A549 (cell line): ENCODE measurements around the gene SPINK4.

Experiments used
- CEBPB ChIP-seq, 2 experiments: fragments of >200 bp in 1 of 2; sonication (Bioruptor Twin) in 1 of 2; formaldehyde crosslinking in 1 of 2; IDR thresholded peaks; 2 replicates each; pipeline ENCODE4 v1.6.1; 2012 to 2016
- CHD4 ChIP-seq: fragments of 200-600 bp; sonication (generic); IDR thresholded peaks from 2 replicates; pipeline ENCODE4 v1.6.1; 2016; ENCODE audit warnings: antibody characterized with exemption, mild to moderate bottlenecking, borderline replicate concordance
- HOXB5 ChIP-seq: fragments of 250-450 bp; sonication (Bioruptor Pico); IDR thresholded peaks from 2 replicates; pipeline ENCODE4 v1.5.0; 2020; ENCODE audit warnings: mild to moderate bottlenecking, moderate library complexity
- JUNB ChIP-seq: fragments of >200 bp; sonication (Bioruptor Twin); formaldehyde crosslinking; IDR thresholded peaks from 2 replicates; pipeline ENCODE4 v1.6.1; 2016
- NR3C1 ChIP-seq: fragments of >200 bp; sonication (Bioruptor Twin); formaldehyde crosslinking; IDR thresholded peaks from 3 replicates; pipeline ENCODE4 v1.6.1; 2017
- POLR2A ChIP-seq: IDR thresholded peaks from 2 replicates; pipeline ENCODE4 v1.6.1; 2012; ENCODE audit warnings: mild to moderate bottlenecking, low read length
- RAD21 ChIP-seq, 2 experiments: fragments of >200 bp in 1 of 2; sonication (Bioruptor Twin) in 1 of 2; formaldehyde crosslinking in 1 of 2; IDR thresholded peaks in 1 of 2; conservative IDR thresholded peaks in 1 of 2; 2 replicates in 1 of 2; 3 replicates in 1 of 2; pipeline ENCODE4 v1.6.1; 2012 to 2018; ENCODE audit warnings: inconsistent platforms in 1 of 2
- TF ChIP-seq, protein P1 (sequence below): fragments of >200 bp; sonication (Bioruptor Twin); formaldehyde crosslinking; IDR thresholded peaks from 3 replicates; pipeline ENCODE4 v1.5.1; 2016
- TF ChIP-seq, protein P2 (sequence below): fragments of 200-600 bp; sonication (generic); IDR thresholded peaks from 2 replicates; pipeline ENCODE4 v1.6.1; 2016; ENCODE audit warnings: antibody characterized with exemption, mild to moderate bottlenecking, moderate library complexity

DNA sequence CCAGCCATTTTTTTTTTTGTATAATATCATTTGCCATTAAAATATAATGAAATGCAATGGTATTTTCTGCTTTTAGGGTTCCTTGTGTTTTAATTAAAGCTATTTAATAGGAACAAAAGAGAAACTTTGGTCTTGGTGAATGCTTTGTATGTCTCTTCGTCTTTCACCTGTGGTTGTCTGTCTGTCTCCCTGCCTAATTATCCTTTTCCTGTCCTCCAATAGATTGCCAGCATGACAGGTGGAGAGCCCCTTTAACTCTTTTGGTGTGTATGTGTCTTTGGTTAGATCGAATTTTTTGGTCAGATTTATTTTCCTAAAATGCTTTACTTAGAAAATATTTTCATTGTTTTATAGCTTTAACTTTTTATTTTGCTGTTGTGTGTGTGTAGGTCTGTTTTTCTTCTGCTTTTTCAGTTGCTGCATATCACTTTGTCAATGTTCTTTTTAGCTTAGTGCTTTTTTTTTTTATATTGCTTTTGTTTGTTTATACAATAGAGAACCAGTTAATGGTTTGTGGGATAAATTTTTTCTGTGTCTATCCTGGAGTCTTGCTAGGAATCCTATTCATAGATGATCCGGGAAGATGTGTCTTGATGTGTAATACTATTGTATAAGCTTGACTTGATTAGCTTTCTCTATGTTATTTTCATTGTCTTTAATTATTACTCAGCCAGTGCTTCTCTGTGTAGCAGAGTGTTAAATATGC, 33.5 kb downstream of the SPINK4 start:
- TF ChIP-seq HOXB5 (CRISPR knock-in tag) = no peak
- no peak for TF ChIP-seq RAD21 (conservative IDR thresholded peaks at IDR 0.05 in 1 of 2, IDR thresholded peaks at IDR 0.05 in 1 of 2)
- no peak for TF ChIP-seq CEBPB (IDR thresholded peaks at IDR 0.05)
- TF ChIP-seq NR3C1 = no peak
- no peak for TF ChIP-seq CHD4
- TF ChIP-seq, protein P1, sequence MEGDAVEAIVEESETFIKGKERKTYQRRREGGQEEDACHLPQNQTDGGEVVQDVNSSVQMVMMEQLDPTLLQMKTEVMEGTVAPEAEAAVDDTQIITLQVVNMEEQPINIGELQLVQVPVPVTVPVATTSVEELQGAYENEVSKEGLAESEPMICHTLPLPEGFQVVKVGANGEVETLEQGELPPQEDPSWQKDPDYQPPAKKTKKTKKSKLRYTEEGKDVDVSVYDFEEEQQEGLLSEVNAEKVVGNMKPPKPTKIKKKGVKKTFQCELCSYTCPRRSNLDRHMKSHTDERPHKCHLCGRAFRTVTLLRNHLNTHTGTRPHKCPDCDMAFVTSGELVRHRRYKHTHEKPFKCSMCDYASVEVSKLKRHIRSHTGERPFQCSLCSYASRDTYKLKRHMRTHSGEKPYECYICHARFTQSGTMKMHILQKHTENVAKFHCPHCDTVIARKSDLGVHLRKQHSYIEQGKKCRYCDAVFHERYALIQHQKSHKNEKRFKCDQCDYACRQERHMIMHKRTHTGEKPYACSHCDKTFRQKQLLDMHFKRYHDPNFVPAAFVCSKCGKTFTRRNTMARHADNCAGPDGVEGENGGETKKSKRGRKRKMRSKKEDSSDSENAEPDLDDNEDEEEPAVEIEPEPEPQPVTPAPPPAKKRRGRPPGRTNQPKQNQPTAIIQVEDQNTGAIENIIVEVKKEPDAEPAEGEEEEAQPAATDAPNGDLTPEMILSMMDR = no peak
- TF ChIP-seq, protein P2, sequence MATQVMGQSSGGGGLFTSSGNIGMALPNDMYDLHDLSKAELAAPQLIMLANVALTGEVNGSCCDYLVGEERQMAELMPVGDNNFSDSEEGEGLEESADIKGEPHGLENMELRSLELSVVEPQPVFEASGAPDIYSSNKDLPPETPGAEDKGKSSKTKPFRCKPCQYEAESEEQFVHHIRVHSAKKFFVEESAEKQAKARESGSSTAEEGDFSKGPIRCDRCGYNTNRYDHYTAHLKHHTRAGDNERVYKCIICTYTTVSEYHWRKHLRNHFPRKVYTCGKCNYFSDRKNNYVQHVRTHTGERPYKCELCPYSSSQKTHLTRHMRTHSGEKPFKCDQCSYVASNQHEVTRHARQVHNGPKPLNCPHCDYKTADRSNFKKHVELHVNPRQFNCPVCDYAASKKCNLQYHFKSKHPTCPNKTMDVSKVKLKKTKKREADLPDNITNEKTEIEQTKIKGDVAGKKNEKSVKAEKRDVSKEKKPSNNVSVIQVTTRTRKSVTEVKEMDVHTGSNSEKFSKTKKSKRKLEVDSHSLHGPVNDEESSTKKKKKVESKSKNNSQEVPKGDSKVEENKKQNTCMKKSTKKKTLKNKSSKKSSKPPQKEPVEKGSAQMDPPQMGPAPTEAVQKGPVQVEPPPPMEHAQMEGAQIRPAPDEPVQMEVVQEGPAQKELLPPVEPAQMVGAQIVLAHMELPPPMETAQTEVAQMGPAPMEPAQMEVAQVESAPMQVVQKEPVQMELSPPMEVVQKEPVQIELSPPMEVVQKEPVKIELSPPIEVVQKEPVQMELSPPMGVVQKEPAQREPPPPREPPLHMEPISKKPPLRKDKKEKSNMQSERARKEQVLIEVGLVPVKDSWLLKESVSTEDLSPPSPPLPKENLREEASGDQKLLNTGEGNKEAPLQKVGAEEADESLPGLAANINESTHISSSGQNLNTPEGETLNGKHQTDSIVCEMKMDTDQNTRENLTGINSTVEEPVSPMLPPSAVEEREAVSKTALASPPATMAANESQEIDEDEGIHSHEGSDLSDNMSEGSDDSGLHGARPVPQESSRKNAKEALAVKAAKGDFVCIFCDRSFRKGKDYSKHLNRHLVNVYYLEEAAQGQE = no peak
- TF ChIP-seq POLR2A = no peak
- no peak for TF ChIP-seq JUNB
